Esophagus squamous epithelium (tissue), 4 donors: ENCODE results near the gene SLC24A4.

Experiments
- POLR2A ChIP-seq, 4 donors: fragments of 450-650 bp; IDR thresholded peaks; one replicate each; pipeline ENCODE4 v1.6.1; 2017; ENCODE audit warnings: antibody characterized with exemption in 4 of 4, mild to moderate bottlenecking in 4 of 4, moderate library complexity in 3 of 4
- TF ChIP-seq, protein P1 (sequence below), 6 experiments: fragments of 450-650 bp in 4 of 6; fragments of 200-600 bp in 2 of 6; sonication (generic) in 2 of 6; IDR thresholded peaks; one replicate each; pipeline ENCODE4 v1.5.1; 2016 to 2019; ENCODE audit warnings: antibody characterized with exemption in 6 of 6, mild to moderate bottlenecking in 4 of 6, moderate library complexity in 4 of 6

DNA sequence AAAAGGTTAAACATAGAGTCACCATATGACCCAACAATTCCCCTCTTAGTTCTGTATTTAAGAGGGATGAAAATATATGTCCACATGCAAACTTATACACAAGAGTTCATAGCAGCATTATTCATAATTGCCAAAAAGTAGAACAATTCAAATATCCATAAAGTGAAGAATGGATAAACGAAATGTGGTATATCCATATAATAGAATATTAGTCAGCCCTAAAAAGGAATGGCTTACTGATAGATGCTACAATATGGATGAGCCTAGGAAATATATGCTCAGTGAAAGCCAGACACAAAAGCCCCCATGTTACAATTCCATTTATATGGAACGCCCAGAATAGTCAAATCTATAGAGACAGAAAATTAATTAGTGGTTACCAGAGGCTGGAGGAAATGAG, 146.6 kb downstream of the SLC24A4 start:
- TF ChIP-seq, protein P1, sequence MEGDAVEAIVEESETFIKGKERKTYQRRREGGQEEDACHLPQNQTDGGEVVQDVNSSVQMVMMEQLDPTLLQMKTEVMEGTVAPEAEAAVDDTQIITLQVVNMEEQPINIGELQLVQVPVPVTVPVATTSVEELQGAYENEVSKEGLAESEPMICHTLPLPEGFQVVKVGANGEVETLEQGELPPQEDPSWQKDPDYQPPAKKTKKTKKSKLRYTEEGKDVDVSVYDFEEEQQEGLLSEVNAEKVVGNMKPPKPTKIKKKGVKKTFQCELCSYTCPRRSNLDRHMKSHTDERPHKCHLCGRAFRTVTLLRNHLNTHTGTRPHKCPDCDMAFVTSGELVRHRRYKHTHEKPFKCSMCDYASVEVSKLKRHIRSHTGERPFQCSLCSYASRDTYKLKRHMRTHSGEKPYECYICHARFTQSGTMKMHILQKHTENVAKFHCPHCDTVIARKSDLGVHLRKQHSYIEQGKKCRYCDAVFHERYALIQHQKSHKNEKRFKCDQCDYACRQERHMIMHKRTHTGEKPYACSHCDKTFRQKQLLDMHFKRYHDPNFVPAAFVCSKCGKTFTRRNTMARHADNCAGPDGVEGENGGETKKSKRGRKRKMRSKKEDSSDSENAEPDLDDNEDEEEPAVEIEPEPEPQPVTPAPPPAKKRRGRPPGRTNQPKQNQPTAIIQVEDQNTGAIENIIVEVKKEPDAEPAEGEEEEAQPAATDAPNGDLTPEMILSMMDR (IDR thresholded peaks at IDR 0.05), result no peak
- TF ChIP-seq POLR2A (IDR thresholded peaks at IDR 0.05), result no peak
